Activated naive CD8-positive, alpha-beta T cell treated with anti-CD3 and anti-CD28 coated beads for 36 hours (primary cell): ENCODE results near the gene RPL12. TPM values are rescaled to one million over a fixed set of nuclear protein-coding genes. Genes with fewer than 3 reads are reported as not detected.

Experiments used
- DNase-seq: peaks from one replicate; pipeline ENCODE4 v3.0.0; 2021
- H3K27ac Mint-ChIP-seq: one replicate; pipeline ENCODE4 v1.8.0; 2022; ENCODE audit warnings: mild to moderate bottlenecking, moderate library complexity, mixed read lengths
- H3K27me3 Mint-ChIP-seq: one replicate; pipeline ENCODE4 v1.8.0; 2022; ENCODE audit warnings: mild to moderate bottlenecking, mixed read lengths
- H3K36me3 Mint-ChIP-seq: one replicate; pipeline ENCODE4 v1.8.0; 2021; ENCODE audit warnings: mild to moderate bottlenecking, mixed read lengths
- H3K4me1 Mint-ChIP-seq: one replicate; pipeline ENCODE4 v1.8.0; 2021; ENCODE audit warnings: mixed read lengths
- H3K4me3 Mint-ChIP-seq: one replicate; pipeline ENCODE4 v1.8.0; 2022; ENCODE audit warnings: mild to moderate bottlenecking, moderate library complexity, mixed read lengths
- H3K9me3 Mint-ChIP-seq: one replicate; pipeline ENCODE4 v1.8.0; 2022; ENCODE audit warnings: mixed read lengths
- total RNA-seq, 2 experiments: library from RNA; stranded (reverse); gene quantifications; one replicate each; pipeline ENCODE4 v1.2.3, GENCODE V29; 2021

RPL12 gene
- total RNA-seq, 2 experiments from 2014 or later = 2,007 to 2,108 TPM

DNA sequence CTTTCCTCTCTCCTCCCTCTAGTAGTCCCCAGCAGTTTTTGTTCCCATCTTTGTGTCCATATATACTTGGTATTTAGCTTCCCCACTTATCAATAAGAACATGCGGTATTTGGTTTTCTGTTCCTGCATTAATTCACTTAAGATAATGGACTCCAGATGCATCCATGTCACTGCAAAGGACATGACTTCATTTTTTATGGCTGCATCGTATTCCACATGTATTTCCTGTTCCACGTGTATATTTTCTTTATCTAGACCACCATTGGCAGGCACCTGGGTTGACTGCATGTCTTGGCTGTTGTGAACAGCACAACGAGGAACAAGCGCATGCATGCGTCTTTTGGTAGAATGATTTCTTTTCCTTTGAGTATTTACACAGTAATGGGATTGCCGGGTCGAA, 20.8 kb downstream of the RPL12 start:
- Mint-ChIP-seq H3K4me3 (no peak overlapping the region), H3K9me3 (no peaks in the 10 kb centered on the region), H3K27ac (peak overlapping the region; percentile 53), H3K4me1 (peaks cover 41% of the 10 kb centered on the region), H3K36me3 (peaks cover 71% of the 10 kb centered on the region), H3K27me3 (no peaks in the 10 kb centered on the region)
- DNase-seq = no peak

DNA sequence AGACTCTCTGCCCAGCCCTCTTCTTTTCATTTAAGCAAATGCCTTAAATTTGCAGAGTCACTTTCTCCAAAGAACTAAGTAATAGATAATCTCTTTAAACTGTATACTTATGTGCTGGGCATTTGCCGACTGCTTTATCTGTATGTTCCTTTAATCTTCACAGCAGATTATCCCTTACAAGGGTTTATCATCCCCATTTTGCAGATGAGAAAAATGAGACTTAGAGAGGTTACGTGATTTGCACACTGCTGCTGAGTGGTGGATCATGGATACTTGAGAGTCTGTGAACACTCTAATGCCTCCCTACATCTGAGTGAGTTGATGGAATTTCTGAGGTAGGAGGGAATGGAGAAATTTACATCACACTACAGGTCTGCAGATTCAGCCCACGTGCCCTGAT, 22.9 kb downstream of the RPL12 start:
- Mint-ChIP-seq H3K36me3 (peaks cover 62% of the 10 kb centered on the region), H3K4me3 (no peak overlapping the region), H3K4me1 (peaks cover 46% of the 10 kb centered on the region), H3K9me3 (no peaks in the 10 kb centered on the region), H3K27ac (peak overlapping the region; percentile 6), H3K27me3 (no peaks in the 10 kb centered on the region)
- no peak for DNase-seq

DNA sequence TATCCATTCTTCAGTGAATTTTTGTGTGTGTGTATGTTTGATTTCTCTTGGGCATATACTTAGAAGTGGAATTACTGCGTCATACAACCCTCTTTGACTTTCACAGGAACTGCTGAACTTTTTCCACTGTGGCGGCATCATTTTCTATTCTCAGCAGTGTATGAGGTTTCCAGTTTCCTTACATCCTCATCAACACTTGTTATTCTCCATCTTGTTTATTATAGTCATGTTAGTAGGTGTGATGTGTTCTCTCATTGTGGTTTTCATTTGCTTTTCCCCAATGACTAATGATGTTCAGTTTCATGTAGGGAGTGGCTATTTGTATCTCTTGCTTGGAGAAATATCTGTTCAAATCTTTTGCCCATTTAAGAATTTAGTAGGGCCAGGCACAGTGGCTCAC, 24.4 kb downstream of the RPL12 start:
- Mint-ChIP-seq H3K4me3 (peak overlapping the region; percentile 95), H3K9me3 (no peaks in the 10 kb centered on the region), H3K27ac (peak overlapping the region; percentile 99), H3K4me1 (peaks cover 51% of the 10 kb centered on the region), H3K36me3 (peaks cover 59% of the 10 kb centered on the region), H3K27me3 (no peaks in the 10 kb centered on the region)
- peak; percentile 58 for DNase-seq

DNA sequence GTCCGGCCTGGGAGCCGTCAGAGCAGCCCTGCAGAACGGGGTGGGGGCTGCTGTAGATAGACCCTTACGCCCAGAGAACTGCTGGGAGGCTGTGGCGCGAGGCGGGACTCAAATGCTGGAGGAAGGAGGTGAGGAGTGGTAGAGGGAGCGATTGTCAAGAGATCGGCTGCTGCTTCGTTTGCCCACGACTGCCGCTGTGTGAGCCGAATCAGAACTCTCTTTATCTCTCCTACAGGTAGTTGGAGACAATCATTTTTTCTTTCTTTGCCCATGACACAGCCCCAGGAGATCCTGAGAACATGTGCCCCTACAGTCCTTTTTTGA, 26.6 kb downstream of the RPL12 start:
- peak overlapping the region; percentile 99 for H3K27ac Mint-ChIP-seq
- H3K9me3 Mint-ChIP-seq = no peaks in the 10 kb centered on the region
- H3K4me3 Mint-ChIP-seq = peak overlapping the region; percentile 95
- no peaks in the 10 kb centered on the region for H3K27me3 Mint-ChIP-seq
- peaks cover 41% of the 10 kb centered on the region for H3K36me3 Mint-ChIP-seq
- H3K4me1 Mint-ChIP-seq = peaks cover 41% of the 10 kb centered on the region
- no peak for DNase-seq

DNA sequence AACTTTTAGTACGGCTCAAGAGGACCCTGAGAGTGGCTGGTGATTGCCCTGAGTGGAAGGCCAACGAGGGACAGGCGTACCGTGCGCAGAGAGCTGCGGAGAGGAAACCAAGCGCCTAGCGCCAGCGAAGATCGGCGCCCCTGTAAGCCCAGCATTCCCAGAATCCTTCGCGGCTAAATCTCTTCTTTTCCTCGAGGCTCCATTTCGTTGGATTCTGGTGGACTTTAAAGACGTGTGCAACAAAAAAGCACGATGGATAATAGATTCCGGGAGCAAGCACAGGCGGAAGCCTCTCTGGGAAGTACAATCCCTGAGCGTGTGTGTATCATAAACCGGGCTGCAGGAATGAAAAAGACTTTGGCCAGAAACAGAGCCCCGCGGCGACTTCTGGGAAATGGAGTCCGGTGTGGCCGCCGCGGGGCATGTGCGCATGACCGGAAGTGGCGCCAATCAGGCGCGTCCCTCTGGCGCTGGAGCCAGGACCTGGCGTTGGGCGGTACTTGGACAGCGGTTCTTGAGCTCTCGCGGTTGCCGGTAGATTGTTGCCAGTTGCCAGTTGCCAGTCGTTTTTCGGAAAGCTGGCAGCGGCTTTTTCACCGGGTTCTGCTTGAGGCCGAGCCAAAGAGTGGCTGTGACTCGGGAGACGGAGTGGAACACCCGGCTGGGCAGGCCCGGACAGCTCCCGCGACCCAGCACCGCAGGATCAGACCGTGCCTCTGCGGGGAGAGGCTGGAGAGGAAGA, 27.1 kb downstream of the RPL12 start, which contains the start of gene ZNF79:
ZNF79 (plus strand) TSS at position 449 of the 742 bp plus-strand sequence. CDS start 406 bp downstream, outside the sequence.
- Mint-ChIP-seq H3K36me3 (peaks cover 40% of the 10 kb centered on the region), H3K4me1 (peaks cover 41% of the 10 kb centered on the region)
- peak; percentile 94 for DNase-seq

DNA sequence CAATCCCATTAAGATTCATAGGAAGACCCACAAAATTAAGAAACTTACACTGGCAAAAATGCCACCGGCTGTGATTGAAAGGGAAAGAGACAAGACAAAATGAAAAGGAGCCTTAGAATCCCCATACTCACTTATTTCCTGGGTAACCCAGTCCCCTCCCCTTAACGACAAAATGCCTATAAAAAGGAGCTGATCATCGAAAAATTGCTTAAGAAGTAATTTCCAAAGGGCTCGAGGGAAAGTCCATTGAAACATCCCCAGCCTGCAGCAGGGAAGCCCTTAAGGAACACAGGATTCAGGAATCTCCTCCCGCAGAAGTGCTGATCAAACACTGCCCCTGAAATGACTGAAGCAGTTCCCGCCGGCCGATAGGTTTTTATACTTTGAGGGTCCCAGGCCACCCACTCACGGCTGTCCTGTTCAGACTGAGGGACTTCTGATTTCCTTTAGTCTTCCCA, 27.7 kb downstream of the RPL12 start:
- Mint-ChIP-seq H3K27ac (peak overlapping the region; percentile 99), H3K36me3 (peaks cover 35% of the 10 kb centered on the region), H3K4me3 (peak overlapping the region; percentile 95), H3K27me3 (no peaks in the 10 kb centered on the region), H3K9me3 (no peaks in the 10 kb centered on the region), H3K4me1 (peaks cover 37% of the 10 kb centered on the region)
- no peak for DNase-seq

More for the DNA sequence above, 27.1 kb downstream of the RPL12 start, which contains the start of gene ZNF79:
- H3K27me3 Mint-ChIP-seq = no peaks in the 10 kb centered on the region
- H3K4me3 Mint-ChIP-seq = peak within 1 kb of the TSS; percentile 95
- H3K27ac Mint-ChIP-seq = peak within 1 kb of the TSS; percentile 99
- H3K9me3 Mint-ChIP-seq = no peaks in the 10 kb centered on the region

DNA sequence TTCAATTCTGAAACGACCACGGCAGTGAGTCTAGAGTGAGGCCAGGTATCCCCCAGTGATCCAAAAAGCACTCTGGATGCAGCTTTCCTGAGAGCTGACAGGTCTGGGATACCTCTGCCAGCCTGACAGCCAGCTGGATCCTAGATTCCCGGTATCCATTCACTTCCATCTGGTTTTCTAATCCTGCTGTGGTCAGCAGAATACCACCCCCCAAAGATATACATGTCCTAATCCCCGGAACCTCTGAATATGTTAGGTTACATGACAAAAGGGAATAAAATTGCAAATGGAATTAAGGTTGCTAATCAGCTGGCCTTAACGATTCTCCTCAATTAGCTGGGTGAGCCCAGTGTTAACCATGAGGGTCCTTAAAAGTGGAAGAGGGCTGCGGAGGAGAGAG, 28.4 kb downstream of the RPL12 start:
- H3K27ac Mint-ChIP-seq = peak overlapping the region; percentile 12
- no peaks in the 10 kb centered on the region for H3K27me3 Mint-ChIP-seq
- DNase-seq = no peak

DNA sequence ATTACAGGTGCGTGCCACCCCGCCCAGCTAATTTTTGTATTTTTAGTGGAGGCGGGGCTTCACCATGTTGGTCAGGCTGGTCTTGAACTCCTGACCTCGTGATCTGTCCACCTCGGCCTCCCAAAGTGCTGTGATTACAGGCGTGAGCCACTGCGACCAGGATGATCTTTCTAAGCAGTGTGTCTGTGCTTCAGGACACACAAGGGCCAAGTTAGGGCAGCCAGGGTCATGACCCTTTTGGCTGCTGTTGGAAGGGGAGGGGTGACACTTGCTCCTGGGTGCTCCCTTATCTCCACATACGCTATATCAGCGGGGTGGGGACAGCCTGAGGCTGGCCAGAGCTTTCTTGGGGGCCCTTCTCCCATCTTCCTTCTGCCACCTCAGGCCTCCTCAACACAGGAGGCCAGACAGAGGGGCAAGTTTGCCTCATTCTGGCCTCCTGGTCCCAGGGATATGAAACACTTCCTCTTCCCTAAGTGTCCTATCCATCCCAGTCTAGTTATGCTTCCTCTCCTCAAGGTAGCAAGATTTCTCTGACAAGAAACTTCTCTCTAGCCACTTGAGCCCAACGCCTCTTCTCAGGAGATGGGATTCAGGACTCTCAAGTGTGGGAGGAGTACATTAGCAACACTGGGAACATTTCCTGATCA, 28.9 kb downstream of the RPL12 start:
- Mint-ChIP-seq H3K4me1 (peaks cover 28% of the 10 kb centered on the region), H3K36me3 (peaks cover 24% of the 10 kb centered on the region), H3K9me3 (no peaks in the 10 kb centered on the region), H3K4me3 (no peak overlapping the region), H3K27ac (no peak overlapping the region), H3K27me3 (no peaks in the 10 kb centered on the region)
- DNase-seq = no peak

More for the DNA sequence above, 28.4 kb downstream of the RPL12 start:
- Mint-ChIP-seq H3K9me3 (no peaks in the 10 kb centered on the region), H3K4me1 (peaks cover 30% of the 10 kb centered on the region), H3K36me3 (peaks cover 28% of the 10 kb centered on the region), H3K4me3 (peak overlapping the region; percentile 95)

DNA sequence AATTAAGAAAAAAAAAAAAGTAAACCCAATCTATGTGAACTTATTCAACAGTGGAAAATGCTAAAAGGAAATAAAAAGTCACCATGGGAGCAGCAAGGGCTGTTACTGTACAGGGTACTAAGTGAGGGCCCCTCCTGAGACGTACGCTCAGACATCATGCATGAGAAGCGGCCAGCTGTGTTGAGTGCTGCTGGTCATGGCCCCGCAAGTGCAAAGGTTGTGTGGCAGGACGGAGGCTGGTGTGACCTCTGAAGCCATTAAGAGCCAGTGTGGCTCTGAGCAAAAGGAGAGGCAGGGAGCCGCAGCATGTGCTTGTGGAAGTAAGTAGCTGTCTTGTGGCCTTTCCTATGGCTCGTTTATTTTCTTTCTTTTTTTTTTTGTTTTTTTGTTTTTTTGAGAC, 30.1 kb downstream of the RPL12 start:
- peaks cover 4% of the 10 kb centered on the region for H3K27me3 Mint-ChIP-seq
- H3K9me3 Mint-ChIP-seq = no peaks in the 10 kb centered on the region
- no peak overlapping the region for H3K27ac Mint-ChIP-seq
- DNase-seq = no peak
- H3K4me3 Mint-ChIP-seq = no peak overlapping the region
- H3K4me1 Mint-ChIP-seq = peaks cover 20% of the 10 kb centered on the region
- peaks cover 13% of the 10 kb centered on the region for H3K36me3 Mint-ChIP-seq

DNA sequence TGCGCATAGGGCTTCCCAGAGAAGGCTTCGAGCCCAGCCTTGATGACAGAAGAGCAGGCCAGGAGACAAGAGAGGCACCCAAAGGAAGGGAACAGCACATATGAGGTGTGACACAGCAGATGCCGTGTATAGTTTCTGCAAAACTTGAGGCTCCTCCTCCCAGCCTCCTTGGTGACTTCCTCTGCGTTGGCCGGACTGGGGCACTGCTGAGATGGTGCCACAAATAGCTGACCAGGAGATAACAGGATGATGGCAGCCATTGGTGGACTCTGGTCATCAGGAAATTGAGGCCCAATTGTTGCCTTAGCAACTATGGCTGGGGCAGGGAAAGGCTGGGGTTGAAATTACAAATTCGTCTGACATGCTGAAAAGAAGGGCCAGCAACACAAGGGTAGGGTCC, 31.9 kb downstream of the RPL12 start:
- Mint-ChIP-seq H3K4me1 (peaks cover 9% of the 10 kb centered on the region), H3K27ac (no peak overlapping the region), H3K4me3 (no peak overlapping the region), H3K36me3 (no peaks in the 10 kb centered on the region), H3K27me3 (peaks cover 20% of the 10 kb centered on the region), H3K9me3 (no peaks in the 10 kb centered on the region)
- no peak for DNase-seq

DNA sequence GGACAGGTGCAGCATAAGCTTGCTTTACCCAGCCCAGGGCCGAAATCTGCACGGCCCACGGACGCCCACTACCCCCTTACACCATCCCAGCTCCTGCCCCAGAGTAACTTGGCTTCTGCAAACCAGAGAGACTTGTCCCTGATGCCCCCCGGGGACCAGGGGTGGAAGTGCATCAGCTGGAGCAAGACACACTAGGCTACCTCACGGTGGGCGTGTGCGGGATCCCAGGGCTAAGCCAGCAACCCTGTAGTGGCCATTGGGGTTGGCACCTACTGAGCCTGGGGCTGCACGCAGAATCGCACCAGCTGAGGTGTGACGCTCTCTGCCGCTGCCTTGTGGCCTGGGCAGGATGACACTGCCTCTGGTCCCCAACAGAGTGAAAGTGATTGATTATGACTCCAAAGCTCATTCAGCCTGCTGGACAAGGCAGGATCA, 33.2 kb downstream of the RPL12 start:
- Mint-ChIP-seq H3K4me3 (no peak overlapping the region), H3K9me3 (no peaks in the 10 kb centered on the region), H3K27me3 (peaks cover 30% of the 10 kb centered on the region), H3K27ac (no peak overlapping the region), H3K36me3 (no peaks in the 10 kb centered on the region), H3K4me1 (peaks cover 5% of the 10 kb centered on the region)
- DNase-seq = peak; percentile 53

DNA sequence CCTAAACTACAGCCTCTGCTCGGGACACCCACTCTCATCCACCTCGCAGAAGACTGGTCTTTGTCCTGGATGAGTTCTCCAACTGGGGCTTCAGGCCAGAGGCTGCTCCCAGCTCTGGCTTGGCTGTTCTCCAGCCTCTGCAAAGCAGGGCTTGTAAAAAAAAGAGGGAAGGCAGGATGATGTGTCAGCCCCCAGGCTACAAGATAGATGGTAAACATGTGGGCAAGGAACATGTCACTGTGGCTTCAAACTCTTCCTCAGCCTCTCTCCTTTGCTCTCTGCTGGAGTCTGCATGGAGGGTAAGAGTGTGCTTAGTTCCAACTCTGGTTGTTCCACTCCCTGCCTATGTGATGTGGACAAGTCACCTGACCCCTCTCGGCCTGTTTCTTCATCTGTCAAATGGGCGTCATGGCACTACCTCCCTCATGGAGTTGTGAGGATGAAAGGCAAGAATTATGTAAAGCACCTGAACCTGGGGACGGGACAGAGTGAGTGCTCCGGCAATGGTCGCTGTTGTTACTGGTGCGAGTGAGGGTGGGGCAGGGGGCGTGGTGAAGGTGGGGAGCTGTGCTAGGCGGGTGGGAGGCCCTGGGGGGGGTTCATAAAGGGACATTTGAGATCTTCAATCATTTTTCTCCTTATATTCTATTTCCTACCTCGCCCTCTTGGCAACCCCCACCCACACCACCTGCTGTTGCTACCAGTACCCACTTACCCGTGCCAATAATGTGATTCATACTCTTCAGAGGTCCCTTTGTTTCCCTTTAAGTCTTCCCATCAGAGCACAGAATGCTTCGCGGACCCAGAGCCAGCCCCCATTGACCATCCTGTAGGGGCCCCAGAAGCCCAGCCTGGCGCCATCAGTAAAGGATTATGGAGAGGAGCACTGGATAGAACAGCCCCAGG, 33.8 kb downstream of the RPL12 start:
- Mint-ChIP-seq H3K4me3 (no peak overlapping the region), H3K4me1 (peaks cover 2% of the 10 kb centered on the region), H3K9me3 (no peaks in the 10 kb centered on the region), H3K27me3 (peaks cover 36% of the 10 kb centered on the region), H3K36me3 (no peaks in the 10 kb centered on the region), H3K27ac (no peak overlapping the region)
- no peak for DNase-seq

DNA sequence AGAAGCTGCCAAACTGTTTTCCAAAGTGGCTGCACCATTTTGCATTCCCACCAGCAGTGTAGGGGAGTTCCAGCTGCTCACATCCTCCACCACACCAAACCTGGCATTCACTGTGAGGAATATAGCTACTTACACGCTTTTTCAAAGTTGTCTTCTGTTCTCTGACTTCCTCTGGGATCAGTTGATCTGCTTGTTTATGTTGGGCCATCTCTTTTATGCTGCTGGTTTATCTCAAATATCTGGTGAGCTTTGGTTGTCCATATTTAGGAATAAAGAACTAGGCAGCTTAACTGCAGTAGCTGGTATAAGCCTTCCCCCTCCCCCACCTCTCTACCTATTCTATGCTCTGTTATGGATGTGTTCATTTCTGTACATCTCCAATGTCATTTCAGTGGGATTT, 35.5 kb downstream of the RPL12 start:
- Mint-ChIP-seq H3K27me3 (peaks cover 51% of the 10 kb centered on the region), H3K9me3 (no peaks in the 10 kb centered on the region), H3K36me3 (no peaks in the 10 kb centered on the region), H3K27ac (no peak overlapping the region), H3K4me3 (no peak overlapping the region), H3K4me1 (peaks cover 4% of the 10 kb centered on the region)
- no peak for DNase-seq

DNA sequence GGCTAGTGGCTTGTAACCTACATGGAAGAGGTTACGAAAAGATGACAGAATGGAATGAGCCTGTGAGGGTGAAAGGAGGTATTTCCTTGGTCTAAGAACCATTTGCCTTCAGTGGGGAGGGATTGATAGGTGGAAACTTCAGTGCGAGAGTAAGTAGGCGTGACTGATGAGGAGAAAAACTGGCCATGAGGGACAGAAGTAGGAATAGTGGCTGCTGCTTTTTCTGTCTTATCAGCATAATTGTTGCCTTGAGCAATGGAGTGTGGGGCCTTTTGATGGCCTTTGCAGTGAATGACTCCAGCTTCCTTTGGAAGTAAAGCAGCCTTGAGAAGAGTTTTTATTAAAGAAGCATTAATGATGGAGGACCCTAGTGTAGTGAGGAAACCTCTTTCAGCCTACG, 36.1 kb downstream of the RPL12 start:
- H3K4me1 Mint-ChIP-seq = peaks cover 4% of the 10 kb centered on the region
- no peak overlapping the region for H3K27ac Mint-ChIP-seq
- no peak overlapping the region for H3K4me3 Mint-ChIP-seq
- H3K27me3 Mint-ChIP-seq = peaks cover 55% of the 10 kb centered on the region
- H3K9me3 Mint-ChIP-seq = no peaks in the 10 kb centered on the region
- H3K36me3 Mint-ChIP-seq = no peaks in the 10 kb centered on the region
- DNase-seq = no peak

DNA sequence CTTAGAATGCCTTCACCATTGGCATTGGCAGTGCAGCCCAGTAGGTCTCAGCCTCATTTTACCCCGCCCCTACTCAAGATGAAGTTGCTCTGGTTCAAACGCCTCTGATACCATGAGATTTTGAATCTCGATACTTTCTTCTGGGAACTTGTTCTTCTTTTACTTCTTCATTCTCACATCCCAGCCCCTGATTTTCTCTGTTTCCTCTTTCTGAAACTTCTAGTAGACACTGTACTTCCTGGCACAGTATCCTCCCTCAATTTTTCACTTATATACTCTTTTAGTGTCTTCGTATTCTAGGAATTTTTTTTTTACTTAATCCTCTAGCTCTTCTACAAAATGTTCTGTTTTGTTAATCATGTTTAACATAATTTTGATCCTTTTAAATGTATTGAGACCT, 40.1 kb downstream of the RPL12 start:
- Mint-ChIP-seq H3K9me3 (no peaks in the 10 kb centered on the region), H3K36me3 (no peaks in the 10 kb centered on the region), H3K4me3 (no peak overlapping the region), H3K27me3 (peaks cover 76% of the 10 kb centered on the region), H3K27ac (no peak overlapping the region), H3K4me1 (peaks cover 2% of the 10 kb centered on the region)
- no peak for DNase-seq
